ENCODE measurements around the gene CHCHD5. TPM values are rescaled to one million over a fixed set of nuclear protein-coding genes. Genes with fewer than 3 reads are reported as not detected.

CHCHD5 gene
- total and polyA plus RNA-seq, 10 of the 15 experiments (the other 5 are each of a cell fraction or from before 2014, with no cell fraction given), result 16.4 to 118 (median 45.2) TPM

DNA sequence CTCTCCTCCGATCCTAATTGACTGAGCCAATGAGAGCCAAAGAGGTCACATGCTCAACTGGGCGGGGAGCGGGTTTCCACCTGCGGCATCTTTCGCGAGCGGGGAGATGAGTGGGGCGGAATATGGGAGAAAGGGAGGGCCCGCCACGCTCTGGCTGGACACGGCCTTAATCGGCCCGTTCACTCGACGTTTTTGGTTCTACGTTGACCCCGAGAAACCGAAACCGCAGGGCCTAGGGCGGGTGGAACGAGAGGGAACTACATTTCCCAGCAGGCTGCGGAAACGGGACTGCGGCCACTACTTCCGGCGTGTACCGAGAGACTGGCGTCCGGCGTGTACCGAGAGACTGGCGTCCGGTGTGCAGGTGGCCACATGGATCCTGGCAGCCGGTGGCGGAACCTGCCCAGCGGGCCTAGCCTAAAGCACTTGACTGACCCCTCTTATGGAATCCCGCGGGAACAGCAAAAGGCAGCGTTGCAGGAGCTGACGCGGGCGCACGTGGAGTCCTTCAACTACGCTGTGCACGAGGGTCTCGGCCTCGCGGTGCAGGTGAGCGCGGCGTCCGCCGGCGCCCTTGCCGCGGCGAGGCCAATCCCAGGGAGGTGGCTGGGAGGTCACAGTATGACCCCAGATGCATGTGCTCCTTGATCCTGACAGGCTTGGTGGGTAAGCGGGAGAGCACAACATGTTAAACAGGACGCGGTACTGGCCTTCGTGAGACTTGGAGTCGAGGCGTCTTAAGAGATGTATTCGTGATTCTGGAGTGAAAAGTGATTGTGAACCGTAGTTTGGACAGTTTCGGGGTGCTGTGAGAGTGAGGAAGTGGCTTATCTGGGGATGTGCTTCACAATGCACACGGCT, 42.1 kb upstream of the CHCHD5 start, which contains the start of gene POLR1B:
TSS of gene POLR1B (plus strand) at position 343 of the 861 bp plus-strand sequence. CDS start at position 373, 30 bp downstream.
- RAD21 ChIA-PET (ENCODE audit: unreplicated experiment), result interaction anchor here (1.0 kb wide), 1 partner anchor 24 kb away, joined by 4 read pairs; no protein-coding TSS in a partner anchor
- Histone ChIP-seq H3K4me1 (ENCODE audit: control insufficient read depth, insufficient read depth, low read length) (no peaks in the 10 kb centered on the region), H3K4me3 (peak within 1 kb of the TSS; percentile 85), H2AFZ (ENCODE audit: control insufficient read depth, low read depth, low read length) (peak within 1 kb of the TSS; percentile 98), H3K4me2 (ENCODE audit: control insufficient read depth, insufficient read depth) (peak within 1 kb of the TSS; percentile 67), H3K36me3 (ENCODE audit: control insufficient read depth in 2 of 2, insufficient read depth in 2 of 2, low read length in 1 of 2) (peaks cover 1 to 2% of the 10 kb centered on the region in 2 experiments; a peak in 2 of 4 replicates), H3K9ac (ENCODE audit: control insufficient read depth, insufficient read depth, low read length) (peak within 1 kb of the TSS; percentile 80), H3K27ac (ENCODE audit: control insufficient read depth, insufficient read depth) (peak within 1 kb of the TSS; percentile 81), H3K9me3 (replicated peaks; ENCODE audit: control insufficient read depth, insufficient read depth, low read length) (no peaks in the 10 kb centered on the region), H4K20me1 (ENCODE audit: control insufficient read depth, insufficient read depth) (no peaks in the 10 kb centered on the region), H3K79me2 (ENCODE audit: control insufficient read depth, insufficient read depth, low read length) (peaks cover 46% of the 10 kb centered on the region), H3K27me3 (replicated peaks in 1 of 2; ENCODE audit: control insufficient read depth in 2 of 2, insufficient read depth in 2 of 2, low read length in 1 of 2) (no peaks in the 10 kb centered on the region)
- SMC1A ChIA-PET (ENCODE audit: uncharacterized antibody, unreplicated experiment), result interaction anchor here (0.8 to 1.6 kb wide), 2 partner anchors 59 to 87 kb away, joined by 3 to 4 read pairs; no protein-coding TSS in a partner anchor
- ATAC-seq (peak; percentile 88), DNase-seq (ENCODE audit: low read depth, low spot score) (peak; percentile 65), FAIRE-seq (peak; percentile 54)
- WGBS (ENCODE audit: insufficient coverage, insufficient replicate concordance, low lambda C conversion rate, missing lambda C conversion rate), result under 1% methylated on average over 67 of the region's 67 CpGs
- intact Hi-C loops (cut with micrococcal nuclease; ENCODE audit: unreplicated experiment) (loop anchor here (1.0 kb wide), 1 partner anchor 12 kb away; no protein-coding TSS in a partner anchor), in situ Hi-C loops (cut with MboI) (no loop called here)
- CTCF ChIA-PET, result interaction anchor here (0.8 to 1.5 kb wide), 4 partner anchors 15 to 343 kb away, joined by 3 to 4 read pairs (median 4); no protein-coding TSS in a partner anchor
- POLR2A ChIA-PET, result interaction anchor here (0.6 to 1.2 kb wide), 2 partner anchors 10 to 23 kb away, joined by 3 to 4 read pairs; no protein-coding TSS in a partner anchor
- BruUV-seq (replicated peaks), result no TSS peak
- TF ChIP-seq, protein P1, sequence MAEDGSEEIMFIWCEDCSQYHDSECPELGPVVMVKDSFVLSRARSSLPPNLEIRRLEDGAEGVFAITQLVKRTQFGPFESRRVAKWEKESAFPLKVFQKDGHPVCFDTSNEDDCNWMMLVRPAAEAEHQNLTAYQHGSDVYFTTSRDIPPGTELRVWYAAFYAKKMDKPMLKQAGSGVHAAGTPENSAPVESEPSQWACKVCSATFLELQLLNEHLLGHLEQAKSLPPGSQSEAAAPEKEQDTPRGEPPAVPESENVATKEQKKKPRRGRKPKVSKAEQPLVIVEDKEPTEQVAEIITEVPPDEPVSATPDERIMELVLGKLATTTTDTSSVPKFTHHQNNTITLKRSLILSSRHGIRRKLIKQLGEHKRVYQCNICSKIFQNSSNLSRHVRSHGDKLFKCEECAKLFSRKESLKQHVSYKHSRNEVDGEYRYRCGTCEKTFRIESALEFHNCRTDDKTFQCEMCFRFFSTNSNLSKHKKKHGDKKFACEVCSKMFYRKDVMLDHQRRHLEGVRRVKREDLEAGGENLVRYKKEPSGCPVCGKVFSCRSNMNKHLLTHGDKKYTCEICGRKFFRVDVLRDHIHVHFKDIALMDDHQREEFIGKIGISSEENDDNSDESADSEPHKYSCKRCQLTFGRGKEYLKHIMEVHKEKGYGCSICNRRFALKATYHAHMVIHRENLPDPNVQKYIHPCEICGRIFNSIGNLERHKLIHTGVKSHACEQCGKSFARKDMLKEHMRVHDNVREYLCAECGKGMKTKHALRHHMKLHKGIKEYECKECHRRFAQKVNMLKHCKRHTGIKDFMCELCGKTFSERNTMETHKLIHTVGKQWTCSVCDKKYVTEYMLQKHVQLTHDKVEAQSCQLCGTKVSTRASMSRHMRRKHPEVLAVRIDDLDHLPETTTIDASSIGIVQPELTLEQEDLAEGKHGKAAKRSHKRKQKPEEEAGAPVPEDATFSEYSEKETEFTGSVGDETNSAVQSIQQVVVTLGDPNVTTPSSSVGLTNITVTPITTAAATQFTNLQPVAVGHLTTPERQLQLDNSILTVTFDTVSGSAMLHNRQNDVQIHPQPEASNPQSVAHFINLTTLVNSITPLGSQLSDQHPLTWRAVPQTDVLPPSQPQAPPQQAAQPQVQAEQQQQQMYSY (CRISPR knock-in tag; IDR thresholded peaks at IDR 0.05), result no peak
- TF ChIP-seq TARDBP (IDR thresholded peaks at IDR 0.05; ENCODE audit: borderline replicate concordance), result peak; percentile 88
- TF ChIP-seq NRF1 (conservative IDR thresholded peaks at IDR 0.05; ENCODE audit: low read depth, low read length), result no peak
- TF ChIP-seq JUNB (IDR thresholded peaks at IDR 0.05), result no peak
- no peak for TF ChIP-seq MYB (IDR thresholded peaks at IDR 0.05; ENCODE audit: borderline replicate concordance, low read depth, low read length)
- no peak for TF ChIP-seq FOXM1 (IDR thresholded peaks at IDR 0.05; ENCODE audit: low read depth, low read length)
- TF ChIP-seq CREB1 (IDR thresholded peaks at IDR 0.05; ENCODE audit: low read depth), result peak; percentile 61
- TF ChIP-seq HCFC1 (IDR thresholded peaks at IDR 0.05; ENCODE audit: low read length), result peak; percentile 96
- TF ChIP-seq ZNF207 (IDR thresholded peaks at IDR 0.05; ENCODE audit: borderline replicate concordance), result peak; percentile 23; the same call in 1 of the 2 replicates
- TF ChIP-seq STAT3 (IDR thresholded peaks at IDR 0.05; ENCODE audit: low read depth, low read length), result no peak
- TF ChIP-seq MXI1 (IDR thresholded peaks at IDR 0.05; ENCODE audit: low read depth, low read length), result peak; percentile 99
- TF ChIP-seq EZH2 (IDR thresholded peaks at IDR 0.05; ENCODE audit: borderline replicate concordance, control insufficient read depth, low read depth, low read length), result no peak
- TF ChIP-seq NBN (IDR thresholded peaks at IDR 0.05), result peak; percentile 7; the same call in 1 of the 2 replicates
- peak; percentile 98 for TF ChIP-seq MYC (IDR thresholded peaks at IDR 0.05; ENCODE audit: insufficient read depth, insufficient read length, insufficient replicate concordance, low read length, severe bottlenecking)
- TF ChIP-seq TCF7 (IDR thresholded peaks at IDR 0.05; ENCODE audit: borderline replicate concordance), result no peak
- TF ChIP-seq GABPA (IDR thresholded peaks at IDR 0.05; ENCODE audit: low read depth), result peak; percentile 98
- TF ChIP-seq RUNX3 (IDR thresholded peaks at IDR 0.05; ENCODE audit: low read length), result peak; percentile 89
- TF ChIP-seq ZZZ3 (IDR thresholded peaks at IDR 0.05; ENCODE audit: control insufficient read depth, insufficient read length, low read depth), result no peak
- TF ChIP-seq, protein P2, sequence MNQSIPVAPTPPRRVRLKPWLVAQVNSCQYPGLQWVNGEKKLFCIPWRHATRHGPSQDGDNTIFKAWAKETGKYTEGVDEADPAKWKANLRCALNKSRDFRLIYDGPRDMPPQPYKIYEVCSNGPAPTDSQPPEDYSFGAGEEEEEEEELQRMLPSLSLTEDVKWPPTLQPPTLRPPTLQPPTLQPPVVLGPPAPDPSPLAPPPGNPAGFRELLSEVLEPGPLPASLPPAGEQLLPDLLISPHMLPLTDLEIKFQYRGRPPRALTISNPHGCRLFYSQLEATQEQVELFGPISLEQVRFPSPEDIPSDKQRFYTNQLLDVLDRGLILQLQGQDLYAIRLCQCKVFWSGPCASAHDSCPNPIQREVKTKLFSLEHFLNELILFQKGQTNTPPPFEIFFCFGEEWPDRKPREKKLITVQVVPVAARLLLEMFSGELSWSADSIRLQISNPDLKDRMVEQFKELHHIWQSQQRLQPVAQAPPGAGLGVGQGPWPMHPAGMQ (IDR thresholded peaks at IDR 0.05; ENCODE audit: borderline replicate concordance), result 0 out of 2 replicates have a peak, but pooled peaks have one; percentile 6
